ENCODE measurements around the gene TRIM54.
"Not testable (repeated sequence)": the region's sequence is repeated elsewhere in the genome, so short reads cannot be mapped to it uniquely, and the experiment has no call there.

TRIM54 gene

GRCh38 chr2:27258051-27258450 lies 24.2 kb upstream of the TRIM54 start:
- DNase-seq: no peak

- DNase-seq: no peak
These were observed 20.8 kb upstream of the TRIM54 start for GRCh38 chr2:27261241-27261925.

- no peak for DNase-seq
These were observed 20.3 kb upstream of the TRIM54 start for GRCh38 chr2:27261926-27262298.

- DNase-seq: no peak
These were observed 19.6 kb upstream of the TRIM54 start, which contains the start of gene SLC30A3 for GRCh38 chr2:27262379-27263286. TSS of gene SLC30A3 (minus strand) at chr2:27263047. CDS start at chr2:27262906, 141 bp downstream.

GRCh38 chr2:27263287-27264252 lies 18.7 kb upstream of the TRIM54 start:
- no peak for DNase-seq

GRCh38 chr2:27264253-27264752 lies 17.9 kb upstream of the TRIM54 start:
- no peak for DNase-seq

GRCh38 chr2:27264753-27265535 lies 17.3 kb upstream of the TRIM54 start:
- no peak for DNase-seq

- no peak for DNase-seq
These were observed 16.7 kb upstream of the TRIM54 start for GRCh38 chr2:27265536-27265870.

GRCh38 chr2:27268296-27268695 lies 13.9 kb upstream of the TRIM54 start:
- not testable (repeated sequence) for DNase-seq

GRCh38 chr2:27270131-27270530 lies 12.1 kb upstream of the TRIM54 start:
- no peak for DNase-seq

- no peak for DNase-seq
These were observed 11.6 kb upstream of the TRIM54 start for GRCh38 chr2:27270670-27271069.

- no peak for DNase-seq
These were observed 10.4 kb upstream of the TRIM54 start for GRCh38 chr2:27271631-27272340.

GRCh38 chr2:27272537-27273522 lies 9.4 kb upstream of the TRIM54 start:
- DNase-seq: not testable (repeated sequence)

GRCh38 chr2:27275211-27276150 lies 6.7 kb upstream of the TRIM54 start, which contains the start of gene DNAJC5G:
TSS of gene DNAJC5G (plus strand) at chr2:27275433. CDS start at chr2:27276729, 1,296 bp downstream.
- DNase-seq: no peak

- DNase-seq: no peak
These were observed 4.2 kb upstream of the TRIM54 start for GRCh38 chr2:27278010-27278409.

- DNase-seq: no peak
These were observed 1.4 kb upstream of the TRIM54 start for GRCh38 chr2:27280826-27281225.

- no peak for DNase-seq
These were observed 787 bp upstream of the TRIM54 start for GRCh38 chr2:27281442-27281841.

GRCh38 chr2:27282892-27283291 lies 663 bp downstream of the TRIM54 start:
- DNase-seq: no peak

GRCh38 chr2:27284996-27285395 lies 2.8 kb downstream of the TRIM54 start:
- no peak for DNase-seq

Measured in cortex of kidney (tissue), 1 donor.